ENCODE data around the gene NEMP1.
"Not testable (repeated sequence)": the region's sequence is repeated elsewhere in the genome, so short reads cannot be mapped to it uniquely, and the experiment has no call there.

Gene NEMP1

DNA sequence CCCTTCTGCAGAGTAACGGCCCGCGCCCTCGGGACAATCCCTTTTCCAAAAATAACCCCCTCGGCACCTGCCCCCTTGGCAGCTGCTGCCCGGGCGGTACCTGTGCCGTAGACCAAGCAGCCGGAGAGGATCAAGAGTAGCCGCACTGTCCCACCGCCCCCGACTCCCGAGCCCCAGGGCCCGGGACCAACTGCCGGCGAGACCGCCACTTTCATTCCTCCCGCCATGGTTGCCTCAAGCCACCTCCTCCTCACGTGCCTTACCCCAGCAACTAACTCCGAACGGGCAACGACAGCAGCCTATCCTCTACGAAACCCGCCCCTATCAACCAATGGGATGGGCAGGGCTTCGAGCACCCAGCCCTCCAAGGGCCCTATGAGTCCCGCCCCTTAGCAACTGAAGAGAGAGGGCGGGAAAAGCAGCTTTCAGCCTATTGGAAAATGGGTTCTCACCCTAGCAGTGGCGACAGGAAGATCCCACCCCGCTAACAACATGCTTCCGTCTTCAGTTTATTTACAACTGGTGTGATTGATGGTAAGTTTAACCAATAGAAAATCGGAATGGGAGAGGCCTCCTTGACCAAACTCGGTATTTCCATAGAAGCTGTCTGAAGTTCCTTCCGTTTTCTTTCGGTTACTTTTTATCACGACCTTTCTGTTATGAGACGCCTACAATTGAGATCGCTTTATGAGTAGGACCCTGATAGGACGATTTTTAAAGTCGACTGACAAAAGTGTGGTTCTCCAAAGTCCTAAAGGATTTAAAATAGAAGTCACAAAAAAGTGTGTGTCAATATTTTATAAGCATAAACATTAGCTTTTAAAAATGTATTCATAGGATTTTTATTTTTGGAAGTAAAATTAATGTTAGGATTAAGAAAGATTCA, at the start of gene NEMP1:
Gene NEMP1, minus strand, starts transcription at position 273 of the 886 bp plus-strand sequence. Its CDS starts 46 bp downstream, at position 227.
- DNase-seq (ENCODE audit: low spot score), result peak; percentile 100

DNA sequence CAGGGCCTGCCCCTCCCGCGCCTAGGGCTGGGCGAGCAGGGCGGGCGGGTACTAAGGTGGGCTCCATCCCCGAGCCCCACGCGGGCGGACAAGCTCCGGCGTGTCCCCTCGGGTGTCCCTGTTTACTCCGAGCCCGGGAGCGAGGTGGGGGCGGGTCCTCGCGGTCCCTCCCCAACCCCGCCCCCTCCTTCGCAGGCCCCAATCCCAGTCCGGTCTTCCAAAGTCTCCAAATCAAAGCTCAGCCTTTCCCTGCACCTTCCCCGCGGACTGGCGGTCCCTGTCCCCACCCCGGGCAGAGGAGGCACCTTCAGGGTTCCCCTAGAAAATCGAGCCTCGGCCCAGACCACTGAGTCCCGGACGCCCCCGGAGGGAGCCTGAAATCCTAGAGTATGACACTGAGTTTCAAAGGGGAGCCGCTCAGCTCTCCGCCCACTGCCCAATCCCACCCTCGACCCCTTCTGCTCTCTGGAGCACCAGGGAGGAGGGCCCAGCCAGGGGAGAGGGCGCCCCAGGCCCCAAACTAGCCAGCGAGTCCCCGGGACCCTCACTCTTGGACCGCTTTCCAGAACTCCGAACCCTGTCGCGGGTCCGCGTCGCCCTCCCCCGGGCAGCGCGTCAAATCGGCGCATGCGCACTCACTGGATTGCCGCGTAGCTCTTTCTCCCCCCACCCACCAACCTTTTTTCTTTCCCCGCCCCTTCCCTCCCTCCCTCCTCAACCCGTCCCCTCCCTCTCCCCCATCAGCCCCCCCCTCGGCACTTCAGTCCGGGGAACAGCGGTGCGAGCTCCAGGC, 49.3 kb upstream of the NEMP1 start, which contains the start of gene LRP1:
Gene LRP1, plus strand, starts transcription at position 758 of the 793 bp plus-strand sequence. CDS start 482 bp downstream, outside the sequence.
- peak; percentile 78 for DNase-seq (ENCODE audit: low spot score)

DNA sequence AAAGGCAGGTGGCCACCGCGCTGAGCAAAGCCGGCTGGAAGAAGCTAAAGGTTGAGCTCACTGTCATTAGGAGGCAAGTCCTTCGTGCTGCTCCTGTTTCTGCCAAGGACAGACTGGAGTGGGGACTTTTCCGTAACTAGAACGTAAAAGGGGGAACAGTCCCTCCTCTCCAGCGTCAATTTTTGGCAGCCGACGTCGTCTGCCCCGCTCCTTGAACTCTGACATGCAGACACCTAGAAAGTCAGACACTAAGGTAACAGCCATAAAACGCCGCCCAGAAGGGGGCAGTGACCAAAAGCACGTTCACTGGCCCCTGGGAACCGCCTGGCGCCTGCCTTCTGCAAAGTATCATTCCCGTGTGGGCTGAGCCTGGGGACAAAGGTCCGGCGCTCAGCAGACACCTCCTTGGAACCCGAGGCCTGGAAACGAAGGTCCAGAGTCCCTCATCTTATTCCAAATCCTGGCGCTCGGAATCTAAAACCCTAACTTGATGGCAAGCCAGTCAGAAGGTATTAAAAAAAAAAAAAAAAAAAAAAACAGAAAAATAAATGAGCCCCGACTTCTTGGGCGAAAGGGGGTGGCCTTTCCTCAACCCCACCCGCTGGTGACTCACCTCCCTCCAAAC, 48.6 kb upstream of the NEMP1 start:
- DNase-seq (ENCODE audit: low spot score), result peak; percentile 85

- DNase-seq (ENCODE audit: low spot score), result no peak
Measured at GRCh38 chr12:57126561-57126960, 48.0 kb upstream of the NEMP1 start.

DNA sequence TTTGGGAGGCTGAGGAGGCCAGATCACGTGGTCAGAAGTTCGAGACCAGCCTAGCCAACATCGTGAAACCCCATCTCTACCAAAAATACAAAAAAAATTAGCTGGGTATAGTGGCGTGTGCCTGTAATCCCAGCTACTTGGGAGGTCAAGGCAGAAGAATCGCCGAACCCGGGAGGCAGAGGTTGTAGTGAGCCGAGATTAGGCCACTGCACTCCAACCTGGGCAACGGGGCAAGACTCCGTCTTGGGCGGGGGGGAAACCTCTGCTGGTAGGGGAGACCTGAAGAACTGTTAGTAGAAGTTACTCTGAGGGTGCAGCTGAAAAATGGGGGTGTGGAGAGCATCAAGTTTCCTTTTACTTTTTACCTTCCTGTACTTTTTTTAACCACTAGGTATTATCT, 47.5 kb upstream of the NEMP1 start:
- no peak for DNase-seq (ENCODE audit: low spot score)

GRCh38 chr12:57124261-57124877, 45.8 kb upstream of the NEMP1 start:
- peak; percentile 65 for DNase-seq (ENCODE audit: low spot score)

DNA sequence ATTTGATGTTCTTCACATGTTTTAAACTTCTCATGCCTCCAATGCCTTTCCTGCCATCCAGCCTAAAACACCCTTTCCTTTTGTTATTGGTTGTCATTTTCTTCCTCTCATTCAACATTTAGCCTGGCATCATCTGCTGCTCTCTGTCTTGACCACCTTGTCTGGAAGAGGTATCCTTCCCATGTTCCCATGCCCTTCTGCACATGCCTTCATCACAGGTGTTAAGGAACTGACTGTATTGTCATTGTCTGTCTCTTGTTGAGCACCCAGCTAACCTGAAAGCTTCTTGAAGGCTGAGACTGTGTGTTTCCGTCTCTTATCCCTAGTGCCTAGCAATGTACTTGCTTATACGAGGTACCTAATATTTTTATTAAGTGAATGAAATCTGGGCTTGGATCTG, 45.2 kb upstream of the NEMP1 start:
- no peak for DNase-seq (ENCODE audit: low spot score)

DNA sequence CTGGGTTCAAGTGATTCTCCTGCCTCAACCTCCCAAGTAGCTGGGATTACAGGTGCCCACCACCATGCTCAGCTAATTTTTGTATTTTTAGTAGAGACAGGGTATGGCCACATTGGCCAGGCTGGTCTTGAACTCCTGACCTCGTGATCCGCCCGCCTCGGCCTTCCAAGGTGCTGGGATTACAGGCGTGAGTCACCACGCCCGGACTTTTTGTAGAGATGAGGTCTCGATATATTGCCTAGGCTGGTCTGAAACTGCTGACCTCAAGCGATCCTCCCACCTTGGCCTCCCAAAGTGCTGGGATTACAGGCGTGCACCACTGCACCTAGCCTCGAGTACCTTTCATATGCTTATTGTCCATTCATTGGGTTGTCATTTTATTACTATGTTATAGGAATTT, 42.1 kb upstream of the NEMP1 start:
- DNase-seq (ENCODE audit: low spot score), result not testable (repeated sequence)

DNA sequence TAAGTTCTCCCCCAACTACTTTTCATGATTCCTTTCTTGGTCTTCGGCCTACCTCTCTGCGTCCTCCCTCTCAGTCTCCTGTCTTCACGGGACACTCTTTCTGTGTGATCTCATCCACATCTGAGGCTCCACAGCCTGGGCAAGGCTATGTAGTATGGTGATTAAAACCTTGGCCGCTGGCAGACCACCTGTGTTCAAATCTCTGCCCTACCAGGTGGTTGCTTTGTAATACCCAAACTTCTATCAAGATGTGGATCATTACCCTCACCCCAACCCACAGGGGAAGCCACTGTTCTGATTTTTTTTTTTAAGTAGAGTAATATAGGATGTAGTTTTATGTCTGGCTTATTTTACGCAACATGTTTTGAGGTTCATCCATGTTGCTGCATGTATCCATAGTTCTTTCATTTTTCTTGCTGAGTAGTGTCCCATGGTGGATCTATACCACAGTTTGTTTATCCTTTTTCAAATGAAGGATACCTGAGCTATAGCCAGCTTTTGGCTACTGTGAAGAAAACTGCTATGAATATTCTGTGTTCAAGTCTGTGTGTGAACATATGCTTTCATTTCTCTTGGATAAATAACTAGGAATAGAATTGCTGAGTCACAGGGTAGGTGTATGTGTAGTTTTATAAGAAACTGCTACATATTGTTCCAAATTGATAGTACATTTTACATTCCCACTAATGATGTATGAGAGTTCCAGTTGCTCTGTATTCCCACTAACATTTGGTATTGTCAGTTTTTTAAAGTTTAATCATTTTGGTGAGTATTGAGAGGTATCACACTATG, 40.9 kb upstream of the NEMP1 start:
- DNase-seq (ENCODE audit: low spot score), result no peak

DNA sequence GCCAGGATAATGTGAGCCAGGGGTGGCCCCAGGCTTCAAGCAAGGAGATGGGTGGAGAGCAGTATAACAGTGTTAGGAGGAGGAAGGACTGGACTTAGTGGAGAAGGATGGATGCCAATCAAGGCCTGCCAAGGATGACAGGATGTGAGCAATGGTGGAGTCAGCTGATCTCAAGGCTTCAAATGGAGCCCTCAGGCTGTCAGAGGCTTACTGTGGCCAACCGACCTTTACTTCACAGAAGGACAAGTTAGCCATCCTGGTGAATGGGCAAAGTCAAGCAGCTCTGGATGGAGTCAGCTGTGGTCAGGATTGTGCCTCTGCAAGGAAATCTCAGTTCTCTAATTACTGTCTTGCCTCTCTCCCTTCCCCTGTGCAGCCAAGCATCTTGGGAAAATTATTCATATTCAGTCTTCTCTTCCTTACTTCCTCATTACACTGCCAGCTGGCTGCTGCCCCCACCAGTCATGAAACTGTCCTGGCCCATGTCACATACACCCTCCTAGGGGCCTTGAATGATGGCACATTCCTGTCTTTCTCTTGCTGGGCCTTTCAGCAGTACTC, 40.2 kb upstream of the NEMP1 start:
- DNase-seq (ENCODE audit: low spot score), result no peak

DNA sequence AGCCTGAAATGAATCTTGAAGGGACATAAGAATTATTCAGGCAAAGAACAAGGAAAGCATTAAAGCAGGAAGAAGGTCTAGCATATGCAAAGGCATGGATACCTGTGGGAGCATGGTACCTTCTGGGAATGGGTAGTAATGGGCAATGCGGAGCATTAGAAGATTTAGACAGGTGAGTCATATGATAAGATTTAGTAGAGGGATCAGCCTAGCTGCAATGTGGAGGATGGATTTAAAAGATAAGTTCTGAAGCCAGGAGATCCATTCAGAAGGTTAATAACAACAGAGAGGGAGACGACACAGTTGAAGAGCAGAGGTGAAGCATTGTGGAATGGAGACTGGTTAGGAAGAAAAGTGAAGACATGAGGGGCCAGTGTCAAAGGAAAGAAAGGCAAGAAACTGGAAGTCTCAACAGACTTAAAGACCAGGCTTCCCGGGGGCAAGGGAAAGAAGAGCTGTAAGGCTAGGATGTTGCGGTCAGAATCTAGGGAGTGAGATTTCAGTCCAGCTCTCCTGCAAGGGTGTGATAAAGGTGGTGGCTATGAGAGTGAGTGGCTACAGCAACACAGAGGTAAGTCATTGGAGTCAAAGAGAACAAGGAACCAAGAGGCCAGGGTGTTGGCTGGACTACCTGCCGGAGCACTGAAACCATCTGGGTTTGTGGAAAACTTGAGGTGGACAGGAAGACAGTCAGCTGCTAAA, 38.1 kb upstream of the NEMP1 start:
- DNase-seq (ENCODE audit: low spot score), result no peak

GRCh38 chr12:57112492-57113294, 34.1 kb upstream of the NEMP1 start:
- no peak for DNase-seq (ENCODE audit: low spot score)

DNA sequence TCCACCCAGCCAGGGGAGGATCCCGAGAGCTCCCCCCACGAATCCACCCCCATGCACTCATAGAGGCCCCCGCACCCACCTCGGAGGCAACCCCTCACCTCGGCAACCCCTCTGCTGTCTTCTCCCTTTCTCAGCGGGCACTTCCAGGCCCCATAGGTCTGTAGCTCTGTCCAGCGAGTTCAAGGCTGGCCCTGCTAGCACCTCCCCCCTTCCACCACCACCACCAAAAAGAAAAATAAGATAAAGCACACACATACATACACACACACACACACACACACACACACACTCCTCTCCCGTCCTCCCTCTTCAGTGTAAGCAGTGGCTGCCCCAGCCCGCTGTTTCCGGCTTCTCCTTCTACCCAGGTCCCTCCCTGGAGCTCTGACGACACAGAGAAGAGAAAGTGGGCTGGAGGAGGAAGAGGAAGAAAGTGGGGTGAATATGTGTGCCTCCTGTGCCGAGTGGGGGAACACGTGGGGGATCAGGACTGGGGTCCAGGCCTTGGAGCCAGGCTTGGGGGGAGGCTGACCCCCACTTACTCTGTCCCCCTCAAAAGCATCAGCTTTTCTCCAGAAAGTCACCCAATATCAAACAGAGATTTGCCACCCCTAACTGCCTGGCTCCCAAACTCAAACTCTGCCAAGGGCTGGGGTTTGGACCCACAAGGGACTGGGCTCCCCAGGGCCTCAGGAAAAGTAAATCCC, 32.6 kb upstream of the NEMP1 start, which contains the start of gene STAT6:
Gene STAT6, minus strand, starts transcription at position 332 of the 704 bp plus-strand sequence. CDS start 3,084 bp downstream, outside the sequence.
- DNase-seq (ENCODE audit: low spot score), result peak; percentile 53

- DNase-seq (ENCODE audit: low spot score), result no peak
Measured at GRCh38 chr12:57110104-57111030, 31.8 kb upstream of the NEMP1 start.

DNA sequence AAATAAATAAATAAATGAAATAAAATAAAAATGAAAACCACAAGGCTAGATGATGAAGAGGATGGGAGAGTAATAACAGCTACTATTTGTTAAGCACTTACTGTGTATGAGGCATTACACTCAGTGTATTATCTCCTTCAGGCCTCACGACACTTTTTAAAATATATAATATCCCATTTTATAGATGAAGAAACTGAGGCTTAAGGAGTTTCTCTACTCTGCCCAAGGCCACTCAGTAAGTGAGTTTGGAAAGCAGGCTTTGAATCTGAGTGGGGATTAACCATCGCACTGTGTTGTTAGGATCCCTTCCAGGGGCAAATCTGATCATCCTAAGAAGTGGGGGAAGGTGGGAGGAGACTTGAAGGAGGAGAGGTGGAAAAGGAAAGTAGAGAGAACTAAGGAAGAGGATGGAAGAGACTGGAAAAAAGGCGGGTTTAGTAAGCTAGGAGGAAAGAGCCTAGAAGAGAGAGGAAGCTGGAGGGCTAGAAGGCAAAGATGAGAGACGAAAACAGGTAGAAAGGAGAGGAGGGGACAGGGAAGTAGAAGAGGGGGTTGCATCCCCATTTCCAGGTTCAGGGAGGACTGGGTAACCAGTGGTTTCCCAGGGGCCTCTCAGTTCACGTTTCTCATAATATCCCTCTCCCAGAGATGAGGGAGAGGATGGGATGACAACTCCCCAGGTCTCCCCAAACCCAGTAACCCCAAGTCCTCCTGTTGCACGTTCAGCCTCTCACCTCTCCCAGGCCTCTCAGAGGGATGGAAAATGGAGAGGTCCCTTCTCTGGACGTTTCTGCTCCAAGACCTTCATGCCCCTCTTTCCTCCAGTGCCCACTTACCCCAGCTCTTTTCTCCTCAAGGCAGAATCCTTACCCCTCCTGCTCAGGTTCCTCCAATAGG, 30.9 kb upstream of the NEMP1 start:
- no peak for DNase-seq (ENCODE audit: low spot score)

GRCh38 chr12:57107456-57108155, 29.0 kb upstream of the NEMP1 start:
- DNase-seq (ENCODE audit: low spot score), result no peak

All from SW480 (cell line).